ENCODE measurements around the gene PDPK1. TPM values are rescaled to one million over a fixed set of nuclear protein-coding genes. Genes with fewer than 3 reads are reported as not detected.

The PDPK1 gene
- total RNA-seq, 4 donors from 2014 or later: 24.5 to 42.4 (median 34.7) TPM

- Histone ChIP-seq H3K27me3 (no peaks in the 10 kb centered on the region), H3K4me3 (no peak overlapping the region), H3K36me3 (peaks cover 0 to 36% of the 10 kb centered on the region in 2 donors), H3K27ac (no peak overlapping the region), H3K9me3 (no peaks in the 10 kb centered on the region), H3K4me1 (peaks cover 0 to 7% of the 10 kb centered on the region in 2 donors)
- TF ChIP-seq POLR2A (IDR thresholded peaks at IDR 0.05): no peak
- no peak for TF ChIP-seq CTCF (IDR thresholded peaks at IDR 0.05 in 4 of 5, conservative IDR thresholded peaks at IDR 0.05 in 1 of 5)
- in situ Hi-C loops (cut with MboI; ENCODE audit: low sequenced_read_pairs in 4 of 4) (no loop called here), intact Hi-C loops (cut with DNase I; ENCODE audit: low total_unique reads) (no loop called here)
- DNase-seq (no peak), ATAC-seq (no peak)
Observed at GRCh38 chr16:2527784-2528100, 10.1 kb upstream of the PDPK1 start.

- Histone ChIP-seq H3K27me3 (no peaks in the 10 kb centered on the region), H3K27ac (no peak overlapping the region), H3K36me3 (peaks cover 0 to 36% of the 10 kb centered on the region in 2 donors), H3K4me3 (no peak overlapping the region), H3K9me3 (no peaks in the 10 kb centered on the region), H3K4me1 (peaks cover 0 to 7% of the 10 kb centered on the region in 2 donors)
- ATAC-seq (no peak), DNase-seq (no peak)
- TF ChIP-seq CTCF (IDR thresholded peaks at IDR 0.05 in 4 of 5, conservative IDR thresholded peaks at IDR 0.05 in 1 of 5): no peak
- in situ Hi-C loops (cut with MboI; ENCODE audit: low sequenced_read_pairs in 4 of 4): no loop called here
- intact Hi-C loops (cut with DNase I; ENCODE audit: low total_unique reads): no loop called here
Observed at GRCh38 chr16:2528161-2529060, 9.4 kb upstream of the PDPK1 start.

- Histone ChIP-seq H3K4me1 (peaks cover 0 to 7% of the 10 kb centered on the region in 2 donors), H3K9me3 (no peaks in the 10 kb centered on the region), H3K36me3 (peaks cover 0 to 29% of the 10 kb centered on the region in 2 donors), H3K27me3 (no peaks in the 10 kb centered on the region), H3K4me3 (no peak overlapping the region), H3K27ac (no peak overlapping the region)
- no peak for ATAC-seq
- intact Hi-C loops (cut with DNase I; ENCODE audit: low total_unique reads) (no loop called here), in situ Hi-C loops (cut with MboI; ENCODE audit: low sequenced_read_pairs in 4 of 4) (no loop called here)
- DNase-seq: no peak
- TF ChIP-seq POLR2A (IDR thresholded peaks at IDR 0.05) (no peak), CTCF (IDR thresholded peaks at IDR 0.05 in 4 of 5, conservative IDR thresholded peaks at IDR 0.05 in 1 of 5) (no peak)
Observed at GRCh38 chr16:2529061-2529931, 8.5 kb upstream of the PDPK1 start.

- intact Hi-C loops (cut with DNase I; ENCODE audit: low total_unique reads): loop anchor here (5.0 to 10.0 kb wide), 5 partner anchors 65 to 585 kb away; partner anchors contain the start of genes MSRB1, SRRM2 and ZNF598
Observed at GRCh38 chr16:2529961-2530628, 7.7 kb upstream of the PDPK1 start.

More at GRCh38 chr16:2529961-2530628, 7.7 kb upstream of the PDPK1 start:
- Histone ChIP-seq H3K4me1 (peaks cover 0 to 7% of the 10 kb centered on the region in 2 donors), H3K4me3 (no peak overlapping the region), H3K27me3 (no peaks in the 10 kb centered on the region), H3K27ac (no peak overlapping the region), H3K36me3 (peaks cover 0 to 29% of the 10 kb centered on the region in 2 donors), H3K9me3 (no peaks in the 10 kb centered on the region)
- in situ Hi-C loops (cut with MboI; ENCODE audit: low sequenced_read_pairs in 4 of 4): no loop called here
- TF ChIP-seq CTCF (IDR thresholded peaks at IDR 0.05 in 4 of 5, conservative IDR thresholded peaks at IDR 0.05 in 1 of 5): no peak
- no peak for TF ChIP-seq POLR2A (IDR thresholded peaks at IDR 0.05)
- ATAC-seq: no peak
- DNase-seq: no peak

Data from gastrocnemius medialis (tissue), 4 donors.